Measurements from ENCODE around the gene ZNF414. TPM values are rescaled to one million over a fixed set of nuclear protein-coding genes. Genes with fewer than 3 reads are reported as not detected.

Gene ZNF414
- total and polyA plus RNA-seq, 2 experiments from 2014 or later = 27.4 to 45.0 TPM

DNA sequence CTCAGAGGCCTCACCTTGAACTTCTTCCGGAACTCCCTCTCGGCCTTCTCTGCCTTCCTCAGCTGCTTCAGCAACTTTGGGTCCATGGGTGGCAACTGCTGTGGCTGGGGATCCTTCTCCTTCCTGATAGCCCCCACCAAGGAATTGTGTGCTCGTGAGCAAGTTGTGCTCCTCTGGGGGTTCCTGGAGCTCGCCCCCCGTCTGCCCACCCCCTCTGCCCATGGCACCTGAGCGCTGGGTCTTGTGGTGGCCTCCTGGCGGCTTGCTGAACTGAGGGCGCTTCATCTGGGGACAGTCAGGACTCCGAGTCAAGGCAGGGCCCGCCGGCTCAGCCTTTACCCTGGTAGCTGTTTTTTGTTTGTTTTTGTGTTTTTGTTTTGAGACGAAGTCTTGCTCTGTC, 23.1 kb downstream of the ZNF414 start:
- ATAC-seq (no peak; the same call in 2 of the 3 replicates), DNase-seq (ENCODE audit: low spot score) (no peak)
- no peak for TF ChIP-seq ZNF114 (CRISPR knock-in tag; IDR thresholded peaks at IDR 0.05)
- TF ChIP-seq, protein P1, sequence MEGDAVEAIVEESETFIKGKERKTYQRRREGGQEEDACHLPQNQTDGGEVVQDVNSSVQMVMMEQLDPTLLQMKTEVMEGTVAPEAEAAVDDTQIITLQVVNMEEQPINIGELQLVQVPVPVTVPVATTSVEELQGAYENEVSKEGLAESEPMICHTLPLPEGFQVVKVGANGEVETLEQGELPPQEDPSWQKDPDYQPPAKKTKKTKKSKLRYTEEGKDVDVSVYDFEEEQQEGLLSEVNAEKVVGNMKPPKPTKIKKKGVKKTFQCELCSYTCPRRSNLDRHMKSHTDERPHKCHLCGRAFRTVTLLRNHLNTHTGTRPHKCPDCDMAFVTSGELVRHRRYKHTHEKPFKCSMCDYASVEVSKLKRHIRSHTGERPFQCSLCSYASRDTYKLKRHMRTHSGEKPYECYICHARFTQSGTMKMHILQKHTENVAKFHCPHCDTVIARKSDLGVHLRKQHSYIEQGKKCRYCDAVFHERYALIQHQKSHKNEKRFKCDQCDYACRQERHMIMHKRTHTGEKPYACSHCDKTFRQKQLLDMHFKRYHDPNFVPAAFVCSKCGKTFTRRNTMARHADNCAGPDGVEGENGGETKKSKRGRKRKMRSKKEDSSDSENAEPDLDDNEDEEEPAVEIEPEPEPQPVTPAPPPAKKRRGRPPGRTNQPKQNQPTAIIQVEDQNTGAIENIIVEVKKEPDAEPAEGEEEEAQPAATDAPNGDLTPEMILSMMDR (conservative IDR thresholded peaks at IDR 0.05; ENCODE audit: low read depth in 2 of 2) = no peak
- TF ChIP-seq JUNB (IDR thresholded peaks at IDR 0.05; ENCODE audit: unreplicated experiment) = no peak
- no peak for TF ChIP-seq REST (IDR thresholded peaks at IDR 0.05; ENCODE audit: unreplicated experiment)
- no peak for TF ChIP-seq ETS1 (IDR thresholded peaks at IDR 0.05)
- TF ChIP-seq POLR2AphosphoS5 (IDR thresholded peaks at IDR 0.05; ENCODE audit: low read depth) = no peak
- no peak for TF ChIP-seq STAT1 (IDR thresholded peaks at IDR 0.05; ENCODE audit: unreplicated experiment)
- TF ChIP-seq, protein P2, sequence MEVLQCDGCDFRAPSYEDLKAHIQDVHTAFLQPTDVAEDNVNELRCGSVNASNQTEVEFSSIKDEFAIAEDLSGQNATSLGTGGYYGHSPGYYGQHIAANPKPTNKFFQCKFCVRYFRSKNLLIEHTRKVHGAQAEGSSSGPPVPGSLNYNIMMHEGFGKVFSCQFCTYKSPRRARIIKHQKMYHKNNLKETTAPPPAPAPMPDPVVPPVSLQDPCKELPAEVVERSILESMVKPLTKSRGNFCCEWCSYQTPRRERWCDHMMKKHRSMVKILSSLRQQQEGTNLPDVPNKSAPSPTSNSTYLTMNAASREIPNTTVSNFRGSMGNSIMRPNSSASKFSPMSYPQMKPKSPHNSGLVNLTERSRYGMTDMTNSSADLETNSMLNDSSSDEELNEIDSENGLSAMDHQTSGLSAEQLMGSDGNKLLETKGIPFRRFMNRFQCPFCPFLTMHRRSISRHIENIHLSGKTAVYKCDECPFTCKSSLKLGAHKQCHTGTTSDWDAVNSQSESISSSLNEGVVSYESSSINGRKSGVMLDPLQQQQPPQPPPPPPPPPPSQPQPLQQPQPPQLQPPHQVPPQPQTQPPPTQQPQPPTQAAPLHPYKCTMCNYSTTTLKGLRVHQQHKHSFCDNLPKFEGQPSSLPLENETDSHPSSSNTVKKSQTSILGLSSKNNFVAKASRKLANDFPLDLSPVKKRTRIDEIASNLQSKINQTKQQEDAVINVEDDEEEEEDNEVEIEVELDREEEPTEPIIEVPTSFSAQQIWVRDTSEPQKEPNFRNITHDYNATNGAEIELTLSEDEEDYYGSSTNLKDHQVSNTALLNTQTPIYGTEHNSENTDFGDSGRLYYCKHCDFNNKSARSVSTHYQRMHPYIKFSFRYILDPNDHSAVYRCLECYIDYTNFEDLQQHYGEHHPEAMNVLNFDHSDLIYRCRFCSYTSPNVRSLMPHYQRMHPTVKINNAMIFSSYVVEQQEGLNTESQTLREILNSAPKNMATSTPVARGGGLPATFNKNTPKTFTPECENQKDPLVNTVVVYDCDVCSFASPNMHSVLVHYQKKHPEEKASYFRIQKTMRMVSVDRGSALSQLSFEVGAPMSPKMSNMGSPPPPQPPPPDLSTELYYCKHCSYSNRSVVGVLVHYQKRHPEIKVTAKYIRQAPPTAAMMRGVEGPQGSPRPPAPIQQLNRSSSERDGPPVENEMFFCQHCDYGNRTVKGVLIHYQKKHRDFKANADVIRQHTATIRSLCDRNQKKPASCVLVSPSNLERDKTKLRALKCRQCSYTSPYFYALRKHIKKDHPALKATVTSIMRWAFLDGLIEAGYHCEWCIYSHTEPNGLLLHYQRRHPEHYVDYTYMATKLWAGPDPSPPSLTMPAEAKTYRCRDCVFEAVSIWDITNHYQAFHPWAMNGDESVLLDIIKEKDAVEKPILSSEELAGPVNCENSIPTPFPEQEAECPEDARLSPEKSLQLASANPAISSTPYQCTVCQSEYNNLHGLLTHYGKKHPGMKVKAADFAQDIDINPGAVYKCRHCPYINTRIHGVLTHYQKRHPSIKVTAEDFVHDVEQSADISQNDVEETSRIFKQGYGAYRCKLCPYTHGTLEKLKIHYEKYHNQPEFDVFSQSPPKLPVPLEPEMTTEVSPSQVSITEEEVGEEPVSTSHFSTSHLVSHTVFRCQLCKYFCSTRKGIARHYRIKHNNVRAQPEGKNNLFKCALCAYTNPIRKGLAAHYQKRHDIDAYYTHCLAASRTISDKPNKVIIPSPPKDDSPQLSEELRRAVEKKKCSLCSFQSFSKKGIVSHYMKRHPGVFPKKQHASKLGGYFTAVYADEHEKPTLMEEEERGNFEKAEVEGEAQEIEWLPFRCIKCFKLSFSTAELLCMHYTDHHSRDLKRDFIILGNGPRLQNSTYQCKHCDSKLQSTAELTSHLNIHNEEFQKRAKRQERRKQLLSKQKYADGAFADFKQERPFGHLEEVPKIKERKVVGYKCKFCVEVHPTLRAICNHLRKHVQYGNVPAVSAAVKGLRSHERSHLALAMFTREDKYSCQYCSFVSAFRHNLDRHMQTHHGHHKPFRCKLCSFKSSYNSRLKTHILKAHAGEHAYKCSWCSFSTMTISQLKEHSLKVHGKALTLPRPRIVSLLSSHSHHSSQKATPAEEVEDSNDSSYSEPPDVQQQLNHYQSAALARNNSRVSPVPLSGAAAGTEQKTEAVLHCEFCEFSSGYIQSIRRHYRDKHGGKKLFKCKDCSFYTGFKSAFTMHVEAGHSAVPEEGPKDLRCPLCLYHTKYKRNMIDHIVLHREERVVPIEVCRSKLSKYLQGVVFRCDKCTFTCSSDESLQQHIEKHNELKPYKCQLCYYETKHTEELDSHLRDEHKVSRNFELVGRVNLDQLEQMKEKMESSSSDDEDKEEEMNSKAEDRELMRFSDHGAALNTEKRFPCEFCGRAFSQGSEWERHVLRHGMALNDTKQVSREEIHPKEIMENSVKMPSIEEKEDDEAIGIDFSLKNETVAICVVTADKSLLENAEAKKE (CRISPR knock-in tag; IDR thresholded peaks at IDR 0.05) = no peak
- no peak for TF ChIP-seq NANOG (IDR thresholded peaks at IDR 0.05; ENCODE audit: borderline replicate concordance)
- TF ChIP-seq EZH2 (IDR thresholded peaks at IDR 0.05; ENCODE audit: low read depth, unreplicated experiment) = no peak
- no peak for TF ChIP-seq CREB1 (CRISPR knock-in tag; IDR thresholded peaks at IDR 0.05; ENCODE audit: low read depth)
- H4K20me1 ChIP-seq (replicated peaks; ENCODE audit: insufficient read depth) = peaks cover 12% of the 10 kb centered on the region; the same call in 1 of the 2 replicates
- H3K36me3 ChIP-seq (ENCODE audit: insufficient read depth) = peaks cover 13% of the 10 kb centered on the region
- peak overlapping the region; percentile 88; the same call in 1 of the 2 replicates for H3K27ac ChIP-seq (ENCODE audit: low read depth)
- H3K4me3 ChIP-seq = no peak overlapping the region
- H2AFZ ChIP-seq = no peak overlapping the region
- no peaks in the 10 kb centered on the region for H3K27me3 ChIP-seq (ENCODE audit: insufficient read depth)
- H3K79me2 ChIP-seq (replicated peaks; ENCODE audit: insufficient read depth) = no peaks in the 10 kb centered on the region
- Mint-ChIP-seq H3K4me3 (no peak overlapping the region; the same call in 2 of the 3 replicates), H3K36me3 (ENCODE audit: low read depth) (peaks cover 42% of the 10 kb centered on the region), H3K27ac (peak overlapping the region; percentile 72; the same call in 1 of the 2 replicates), H3K4me1 (peaks cover 22% of the 10 kb centered on the region), H3K27me3 (ENCODE audit: insufficient read depth, low read depth, poor library complexity) (peaks cover 20% of the 10 kb centered on the region), H3K9me3 (no peaks in the 10 kb centered on the region; the same call in 2 of the 3 replicates)
- no peaks in the 10 kb centered on the region for H3K9me2 ChIP-seq (ENCODE audit: insufficient read depth)
- no peaks in the 10 kb centered on the region for H3K4me1 ChIP-seq (ENCODE audit: insufficient read depth)
- H3K4me2 ChIP-seq = no peak overlapping the region
- peaks cover 44% of the 10 kb centered on the region for H3F3A ChIP-seq (replicated peaks; ENCODE audit: low read depth)
